ENCODE measurements around the gene NFATC2.
"Not testable (repeated sequence)": the region's sequence is repeated elsewhere in the genome, so short reads cannot be mapped to it uniquely, and the experiment has no call there.

NFATC2 gene

GRCh38 chr20:51346686-51347485 is 195.6 kb downstream of the NFATC2 start:
- peak in 1 of 2 experiments; percentile 26 for DNase-seq

GRCh38 chr20:51345601-51346101 is 196.9 kb downstream of the NFATC2 start:
- DNase-seq, result peak in 1 of 2 experiments; percentile 41

- DNase-seq, result not testable (repeated sequence)
Measured at GRCh38 chr20:51343802-51344201, 198.7 kb downstream of the NFATC2 start.

GRCh38 chr20:51342510-51343236 is 199.8 kb downstream of the NFATC2 start:
- DNase-seq, result no peak

GRCh38 chr20:51341581-51341980 is 200.9 kb downstream of the NFATC2 start:
- DNase-seq, result no peak

GRCh38 chr20:51340451-51340840 is 202.1 kb downstream of the NFATC2 start:
- no peak for DNase-seq

GRCh38 chr20:51339721-51340450 is 202.6 kb downstream of the NFATC2 start:
- no peak for DNase-seq

- no peak for DNase-seq
Measured at GRCh38 chr20:51338692-51339440, 203.7 kb downstream of the NFATC2 start.

- no peak for DNase-seq
Measured at GRCh38 chr20:51337126-51337805, 205.3 kb downstream of the NFATC2 start.

All from SW 1271 (cell line).